NOMO-1 treated with dmso at 0.1 percent for 144 hours (cell line): ENCODE data around the gene MMRN1.

ENCODE experiments used
- DNase-seq: peaks from one replicate; lab custom pipeline; 2025; ENCODE audit not compliant: unreplicated experiment; lab: John Stamatoyannopoulos, UW

The MMRN1 gene

GRCh38 chr4:89894649-89895550 lies at the start of gene MMRN1:
Gene MMRN1 (plus strand): TSS chr4:89894854. CDS start chr4:89894972, 118 bp downstream.
- no peak for DNase-seq

- DNase-seq = no peak
Measured at GRCh38 chr4:89847571-89848325, 46.9 kb upstream of the MMRN1 start.

- no peak for DNase-seq
Measured at GRCh38 chr4:89855236-89855635, 39.4 kb upstream of the MMRN1 start.

- DNase-seq = no peak
Measured at GRCh38 chr4:89860971-89861370, 33.7 kb upstream of the MMRN1 start.

- DNase-seq = no peak
Measured at GRCh38 chr4:89863533-89863932, 31.1 kb upstream of the MMRN1 start.

- DNase-seq = no peak
Measured at GRCh38 chr4:89868276-89868675, 26.4 kb upstream of the MMRN1 start.

- no peak for DNase-seq
Measured at GRCh38 chr4:89868999-89869589, 25.6 kb upstream of the MMRN1 start.

- DNase-seq = no peak
Measured at GRCh38 chr4:89871211-89871610, 23.4 kb upstream of the MMRN1 start.

GRCh38 chr4:89876548-89876947 lies 18.1 kb upstream of the MMRN1 start:
- DNase-seq = no peak

- no peak for DNase-seq
Measured at GRCh38 chr4:89878611-89879010, 16.0 kb upstream of the MMRN1 start.

- DNase-seq = no peak
Measured at GRCh38 chr4:89879215-89879614, 15.4 kb upstream of the MMRN1 start.

- DNase-seq = no peak
Measured at GRCh38 chr4:89889289-89889688, 5.4 kb upstream of the MMRN1 start.

- DNase-seq = no peak
Measured at GRCh38 chr4:89897867-89898266, 3.2 kb downstream of the MMRN1 start.

- DNase-seq = no peak
Measured at GRCh38 chr4:89898304-89898716, 3.7 kb downstream of the MMRN1 start.

GRCh38 chr4:89899152-89899551 lies 4.5 kb downstream of the MMRN1 start:
- DNase-seq = no peak

GRCh38 chr4:89899854-89900253 lies 5.2 kb downstream of the MMRN1 start:
- DNase-seq = no peak

- peak; percentile 16 for DNase-seq
Measured at GRCh38 chr4:89901808-89902431, 7.3 kb downstream of the MMRN1 start.

- no peak for DNase-seq
Measured at GRCh38 chr4:89904524-89904923, 9.9 kb downstream of the MMRN1 start.

- DNase-seq = no peak
Measured at GRCh38 chr4:89906316-89906715, 11.7 kb downstream of the MMRN1 start.

- no peak for DNase-seq
Measured at GRCh38 chr4:89906777-89907521, 12.3 kb downstream of the MMRN1 start.

GRCh38 chr4:89909889-89910288 lies 15.2 kb downstream of the MMRN1 start:
- DNase-seq = no peak
